HG03354 (cell line): Measurements from ENCODE around the gene ERV3-1.
"Not testable (repeated sequence)": the region's sequence is repeated elsewhere in the genome, so short reads cannot be mapped to it uniquely, and the experiment has no call there.

Source experiments
- ATAC-seq: cut with Tn5 transposase; IDR thresholded peaks from one replicate; pipeline ENCODE4 v1.9.1; 2021; ENCODE audit warnings: mild to moderate bottlenecking; ENCODE audit not compliant: unreplicated experiment, poor library complexity, severe bottlenecking

ERV3-1 gene

DNA sequence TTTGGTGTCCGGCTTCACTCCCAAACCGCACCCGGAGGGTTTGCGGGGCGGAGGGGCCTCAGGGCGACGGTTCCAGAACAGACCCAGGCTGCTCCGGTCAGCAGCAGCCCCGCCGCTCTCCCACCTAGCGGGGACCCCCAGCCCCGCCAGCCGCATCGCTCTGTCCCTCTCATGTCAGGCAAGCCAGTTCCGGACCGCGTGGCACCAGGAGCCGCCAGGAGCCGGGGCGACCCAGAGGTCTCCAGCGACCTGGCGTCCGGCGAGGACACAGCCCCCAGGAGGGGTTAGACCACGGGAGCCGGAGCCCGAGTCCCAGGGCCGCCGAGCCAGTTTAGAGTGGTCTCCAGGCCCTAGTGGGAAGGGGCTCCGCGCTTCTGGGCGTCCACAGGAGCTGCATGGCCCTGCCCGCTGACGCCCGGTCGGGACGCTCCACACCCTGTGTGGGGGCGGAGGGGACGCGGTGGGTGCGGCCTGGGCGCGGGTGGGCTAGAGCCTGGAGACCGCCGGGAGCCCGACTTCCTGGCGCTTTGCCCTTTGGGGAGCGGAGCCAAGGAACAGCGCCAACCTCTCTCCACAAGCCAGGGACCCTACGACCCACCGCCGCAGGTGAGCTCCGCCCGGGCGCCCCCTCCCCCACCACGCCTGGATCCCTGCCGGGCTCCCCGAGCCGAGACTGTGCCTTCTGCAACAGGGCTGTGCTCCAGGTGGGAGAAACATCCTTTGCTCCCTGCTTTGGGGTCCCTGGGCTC is 59.1 kb downstream of the ERV3-1 start:
- no peak for ATAC-seq

DNA sequence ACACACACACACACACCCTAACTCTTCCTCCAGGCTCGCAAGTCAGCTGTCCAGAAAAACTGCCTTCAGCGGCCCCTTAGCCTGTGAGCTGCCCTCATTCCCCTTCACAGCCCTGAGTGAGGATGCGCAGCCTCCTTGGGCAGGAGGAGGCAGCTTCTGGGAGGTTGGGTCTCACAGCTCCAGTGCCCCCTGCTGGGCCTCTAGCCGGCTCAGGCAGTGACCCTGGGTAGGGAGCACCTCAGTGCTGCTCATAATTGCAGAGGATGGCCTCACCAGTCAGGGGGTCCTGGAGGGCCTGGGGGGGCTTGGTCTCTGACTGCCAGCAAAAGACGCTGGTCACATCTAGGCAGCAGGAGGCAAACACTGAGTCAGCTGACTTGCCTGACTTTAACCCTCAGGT is 59.7 kb downstream of the ERV3-1 start:
- no peak for ATAC-seq

- no peak for ATAC-seq
Observed at GRCh38 chr7:64945503-64946175, 60.8 kb downstream of the ERV3-1 start.

- not testable (repeated sequence) for ATAC-seq
Observed at GRCh38 chr7:64944667-64945502, 61.6 kb downstream of the ERV3-1 start.
